ENCODE measurements around the gene DVL1. TPM values are rescaled to one million over a fixed set of nuclear protein-coding genes. Genes with fewer than 3 reads are reported as not detected.

The DVL1 gene
- total RNA-seq, 1 donor from 2014 or later, result 78.6 TPM

GRCh38 chr1:1381294-1381693 is 32.1 kb upstream of the DVL1 start:
- H3K4me3 ChIP-seq (ENCODE audit: low read depth, low read length), result no peak overlapping the region
- TF ChIP-seq, protein P1, sequence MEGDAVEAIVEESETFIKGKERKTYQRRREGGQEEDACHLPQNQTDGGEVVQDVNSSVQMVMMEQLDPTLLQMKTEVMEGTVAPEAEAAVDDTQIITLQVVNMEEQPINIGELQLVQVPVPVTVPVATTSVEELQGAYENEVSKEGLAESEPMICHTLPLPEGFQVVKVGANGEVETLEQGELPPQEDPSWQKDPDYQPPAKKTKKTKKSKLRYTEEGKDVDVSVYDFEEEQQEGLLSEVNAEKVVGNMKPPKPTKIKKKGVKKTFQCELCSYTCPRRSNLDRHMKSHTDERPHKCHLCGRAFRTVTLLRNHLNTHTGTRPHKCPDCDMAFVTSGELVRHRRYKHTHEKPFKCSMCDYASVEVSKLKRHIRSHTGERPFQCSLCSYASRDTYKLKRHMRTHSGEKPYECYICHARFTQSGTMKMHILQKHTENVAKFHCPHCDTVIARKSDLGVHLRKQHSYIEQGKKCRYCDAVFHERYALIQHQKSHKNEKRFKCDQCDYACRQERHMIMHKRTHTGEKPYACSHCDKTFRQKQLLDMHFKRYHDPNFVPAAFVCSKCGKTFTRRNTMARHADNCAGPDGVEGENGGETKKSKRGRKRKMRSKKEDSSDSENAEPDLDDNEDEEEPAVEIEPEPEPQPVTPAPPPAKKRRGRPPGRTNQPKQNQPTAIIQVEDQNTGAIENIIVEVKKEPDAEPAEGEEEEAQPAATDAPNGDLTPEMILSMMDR (conservative IDR thresholded peaks at IDR 0.05; ENCODE audit: low read depth, low read length), result no peak
- DNase-seq (ENCODE audit: low read depth), result no peak

- TF ChIP-seq, protein P1 (conservative IDR thresholded peaks at IDR 0.05; ENCODE audit: low read depth, low read length), result no peak
- DNase-seq (ENCODE audit: low read depth), result no peak
- H3K4me3 ChIP-seq (ENCODE audit: low read depth, low read length), result no peak overlapping the region
Measured at GRCh38 chr1:1380860-1381259, 31.6 kb upstream of the DVL1 start.

GRCh38 chr1:1377540-1378205 is 28.5 kb upstream of the DVL1 start:
- TF ChIP-seq, protein P1 (conservative IDR thresholded peaks at IDR 0.05; ENCODE audit: low read depth, low read length), result no peak
- no peak overlapping the region for H3K4me3 ChIP-seq (ENCODE audit: low read depth, low read length)
- DNase-seq (ENCODE audit: low read depth), result no peak

- H3K4me3 ChIP-seq (ENCODE audit: low read depth, low read length), result no peak overlapping the region
- DNase-seq (ENCODE audit: low read depth), result no peak
- TF ChIP-seq, protein P1 (conservative IDR thresholded peaks at IDR 0.05; ENCODE audit: low read depth, low read length), result no peak
Measured at GRCh38 chr1:1376551-1377226, 27.5 kb upstream of the DVL1 start.

DNA sequence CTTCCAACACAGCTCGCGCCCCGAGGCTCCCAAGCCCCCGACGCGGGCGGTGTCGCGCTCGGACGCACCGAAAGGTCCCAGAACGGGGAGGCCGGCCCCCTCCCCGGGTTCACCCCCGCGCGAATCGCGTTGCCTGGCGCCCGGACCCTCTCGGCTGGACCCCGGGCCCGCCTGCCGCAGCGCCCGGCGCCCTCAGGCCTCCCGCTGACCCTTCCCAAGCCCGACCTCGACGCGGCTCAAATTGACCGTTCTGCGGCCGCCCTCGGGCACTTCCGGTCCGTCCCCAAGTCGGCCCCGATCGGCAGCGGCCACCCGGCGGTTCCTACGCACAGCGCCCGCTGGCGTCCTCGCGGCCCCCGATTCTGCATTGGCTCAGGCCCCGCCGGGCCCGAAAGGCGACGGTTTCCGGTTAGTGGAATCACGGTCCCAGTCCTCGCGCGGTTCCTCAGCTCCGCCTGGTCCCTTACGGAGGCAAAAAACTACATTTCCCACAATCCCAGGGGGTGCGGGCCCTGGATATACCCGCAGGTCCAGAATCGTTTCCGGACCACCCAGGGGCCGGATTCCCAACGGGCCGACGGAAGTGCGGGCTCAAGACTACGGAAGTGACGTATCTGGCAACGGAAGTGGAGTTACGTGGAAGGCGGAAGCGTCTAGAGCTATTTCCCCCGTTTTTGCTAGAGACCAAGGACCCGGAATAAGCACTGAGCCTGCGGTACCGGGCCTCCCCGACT is 25.9 kb upstream of the DVL1 start, which contains the start of gene AURKAIP1:
Gene AURKAIP1, minus strand, starts transcription at position 279 of the 734 bp plus-strand sequence. CDS start 451 bp downstream, outside the sequence.
- TF ChIP-seq, protein P1 (conservative IDR thresholded peaks at IDR 0.05; ENCODE audit: low read depth, low read length), result peak; percentile 40
- DNase-seq (ENCODE audit: low read depth), result peak; percentile 97
- H3K4me3 ChIP-seq (ENCODE audit: low read depth, low read length), result peak within 1 kb of the TSS; percentile 96

DNA sequence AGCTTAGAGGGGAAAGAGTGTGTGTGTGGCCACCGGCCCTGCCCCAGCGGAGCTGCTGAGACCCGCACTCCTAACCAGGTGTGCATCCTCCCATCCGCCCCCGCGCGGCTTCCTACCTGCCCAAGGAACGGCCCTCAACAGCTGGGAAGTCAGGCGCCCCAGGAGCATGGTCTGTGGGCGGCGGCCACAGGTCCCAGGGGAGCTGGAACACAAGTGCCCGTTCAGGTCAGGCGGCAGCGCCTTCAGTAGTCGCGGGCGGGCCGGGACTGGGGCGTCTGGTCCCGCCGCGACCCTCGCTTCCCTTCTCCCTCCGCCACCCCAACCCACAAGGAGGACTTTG is 25.3 kb upstream of the DVL1 start:
- DNase-seq (ENCODE audit: low read depth), result no peak
- TF ChIP-seq, protein P1 (conservative IDR thresholded peaks at IDR 0.05; ENCODE audit: low read depth, low read length), result no peak
- peak overlapping the region; percentile 96 for H3K4me3 ChIP-seq (ENCODE audit: low read depth, low read length)

Data from epithelial cell of proximal tubule (primary cell).